ENCODE measurements around the gene RRP1. TPM values are rescaled to one million over a fixed set of nuclear protein-coding genes. Genes with fewer than 3 reads are reported as not detected.
A peak's percentile ranks its signal among the peaks of the same experiment; 100 is the strongest.

The RRP1 gene
- total RNA-seq, 2 donors from 2014 or later, result 9.9 to 27.7 TPM

GRCh38 chr21:43790010-43790524, 690 bp downstream of the RRP1 start:
- H3K36me3 ChIP-seq (replicated peaks in 1 of 2; ENCODE audit: insufficient read depth in 1 of 2, low read depth in 2 of 2), result peaks cover 0 to 19% of the 10 kb centered on the region in 2 donors
- H3K4me1 ChIP-seq, result peaks cover 20% of the 10 kb centered on the region
- TF ChIP-seq POLR2A (IDR thresholded peaks at IDR 0.05) (no peak), CTCF (IDR thresholded peaks at IDR 0.05) (no peak)
- no peaks in the 10 kb centered on the region for H3K27me3 ChIP-seq
- no peaks in the 10 kb centered on the region for H3K9me3 ChIP-seq
- H3K27ac ChIP-seq, result peak overlapping the region in 3 of 4 donors; percentile 52 to 90 (median 81)
- ATAC-seq (no peak), DNase-seq (no peak)
- intact Hi-C loops (cut with DNase I), result no loop called here
- WGBS, 2 donors, result 6 to 7% methylated on average over 13 of the region's 13 CpGs
- H3K4me3 ChIP-seq, result peak overlapping the region; percentile 91 to 95

GRCh38 chr21:43792406-43792805, 3.0 kb downstream of the RRP1 start:
- Histone ChIP-seq H3K36me3 (replicated peaks in 1 of 2; ENCODE audit: insufficient read depth in 1 of 2, low read depth in 2 of 2) (peaks cover 9 to 30% of the 10 kb centered on the region in 2 donors), H3K27ac (no peak overlapping the region), H3K4me1 (peaks cover 20% of the 10 kb centered on the region), H3K9me3 (no peaks in the 10 kb centered on the region), H3K27me3 (no peaks in the 10 kb centered on the region), H3K4me3 (no peak overlapping the region)
- intact Hi-C loops (cut with DNase I), result no loop called here
- no peak for DNase-seq
- whole genome bisulfite sequencing, 2 donors, result 89% methylated on average over 6 to 8 of the region's 8 CpGs
- ATAC-seq, result no peak
- TF ChIP-seq CTCF (IDR thresholded peaks at IDR 0.05) (no peak), POLR2A (IDR thresholded peaks at IDR 0.05) (no peak)

- H3K36me3 ChIP-seq (replicated peaks in 1 of 2; ENCODE audit: insufficient read depth in 1 of 2, low read depth in 2 of 2), result peaks cover 17 to 32% of the 10 kb centered on the region in 2 donors
- H3K9me3 ChIP-seq, result no peaks in the 10 kb centered on the region
- no peak overlapping the region for H3K4me3 ChIP-seq
- no peak overlapping the region for H3K27ac ChIP-seq
- no peak for ATAC-seq
- no peaks in the 10 kb centered on the region for H3K27me3 ChIP-seq
- intact Hi-C loops (cut with DNase I), result no loop called here
- TF ChIP-seq CTCF (IDR thresholded peaks at IDR 0.05) (no peak), POLR2A (IDR thresholded peaks at IDR 0.05) (no peak)
- H3K4me1 ChIP-seq, result peaks cover 20% of the 10 kb centered on the region
- no peak for DNase-seq
- 93 to 97% methylated on average over 14 to 16 of the region's 16 CpGs for WGBS, 2 donors
Observed at GRCh38 chr21:43793243-43793642, 3.9 kb downstream of the RRP1 start.

- Histone ChIP-seq H3K36me3 (replicated peaks in 1 of 2; ENCODE audit: insufficient read depth in 1 of 2, low read depth in 2 of 2) (peaks cover 18 to 39% of the 10 kb centered on the region in 2 donors), H3K9me3 (no peaks in the 10 kb centered on the region), H3K27me3 (no peaks in the 10 kb centered on the region), H3K4me1 (peaks cover 14% of the 10 kb centered on the region), H3K4me3 (no peak overlapping the region), H3K27ac (no peak overlapping the region)
- no peak for ATAC-seq
- DNase-seq, result no peak
- intact Hi-C loops (cut with DNase I), result no loop called here
- WGBS, 2 donors, result 92% methylated on average over 12 of the region's 12 CpGs; no CpG with 5 or more reads in 1 of the 2 donors
- TF ChIP-seq POLR2A (IDR thresholded peaks at IDR 0.05), result no peak
- no peak for TF ChIP-seq CTCF (IDR thresholded peaks at IDR 0.05)
Observed at GRCh38 chr21:43794311-43794710, 4.9 kb downstream of the RRP1 start.

GRCh38 chr21:43794857-43795256, 5.5 kb downstream of the RRP1 start:
- DNase-seq (no peak), ATAC-seq (no peak)
- H3K4me3 ChIP-seq, result no peak overlapping the region
- WGBS, 2 donors, result 85 to 95% methylated on average over 6 to 14 of the region's 14 CpGs
- no peaks in the 10 kb centered on the region for H3K9me3 ChIP-seq
- H3K27ac ChIP-seq, result no peak overlapping the region
- H3K27me3 ChIP-seq, result no peaks in the 10 kb centered on the region
- intact Hi-C loops (cut with DNase I), result no loop called here
- H3K4me1 ChIP-seq, result peaks cover 14% of the 10 kb centered on the region
- H3K36me3 ChIP-seq (replicated peaks in 1 of 2; ENCODE audit: insufficient read depth in 1 of 2, low read depth in 2 of 2), result peaks cover 18 to 42% of the 10 kb centered on the region in 2 donors
- TF ChIP-seq CTCF (IDR thresholded peaks at IDR 0.05) (no peak), POLR2A (IDR thresholded peaks at IDR 0.05) (no peak)

Data from body of pancreas (tissue), 4 donors.